ENCODE results near the gene P2RX3. TPM values are rescaled to one million over a fixed set of nuclear protein-coding genes. Genes with fewer than 3 reads are reported as not detected.
A peak's percentile ranks its signal among the peaks of the same experiment; 100 is the strongest.

The P2RX3 gene
- total RNA-seq, 1 experiment from 2014 or later, result 0.15 TPM

- no CpG with 5 or more reads among the region's 69 CpGs for WGBS (ENCODE audit: extremely low coverage, insufficient read length, low lambda C conversion rate)
Measured at GRCh38 chr11:57335343-57336110, 2.6 kb upstream of the P2RX3 start, which contains the start of gene SSRP1. Gene SSRP1, minus strand, starts transcription at chr11:57335892. Its CDS starts 771 bp downstream, at chr11:57335121.

More at GRCh38 chr11:57335343-57336110, 2.6 kb upstream of the P2RX3 start, which contains the start of gene SSRP1:
- Histone ChIP-seq H3K79me1 (ENCODE audit: insufficient read depth, low read depth, low read length, poor library complexity, severe bottlenecking) (peaks cover 7% of the 10 kb centered on the region), H3K23ac (ENCODE audit: insufficient read length, low read depth, low read length) (no peak within 1 kb of the TSS), H3K27ac (ENCODE audit: insufficient read length, low read depth, low read length) (no peak within 1 kb of the TSS), H2BK5ac (ENCODE audit: insufficient read length, low read length) (no peak within 1 kb of the TSS), H3K14ac (ENCODE audit: insufficient read depth, low read length) (peak within 1 kb of the TSS; percentile 52), H2BK12ac (ENCODE audit: insufficient read length, low read depth, low read length) (no peak within 1 kb of the TSS), H3K4ac (ENCODE audit: low read depth, low read length) (no peak within 1 kb of the TSS), H3K23me2 (ENCODE audit: insufficient read length, low read depth, low read length, poor library complexity, severe bottlenecking) (peaks cover 6% of the 10 kb centered on the region), H3K79me2 (ENCODE audit: insufficient read depth, low read length) (peaks cover 10% of the 10 kb centered on the region; the same call in 1 of the 2 replicates), H3K9ac (ENCODE audit: extremely low read depth, insufficient read length, low read length) (peak within 1 kb of the TSS; percentile 64), H2BK20ac (ENCODE audit: low read depth, low read length, poor library complexity, severe bottlenecking) (no peak within 1 kb of the TSS), H3K18ac (ENCODE audit: insufficient read length, low read depth, low read length) (peak within 1 kb of the TSS; percentile 21), H4K8ac (replicated peaks; ENCODE audit: insufficient read length, low read depth, low read length) (peak within 1 kb of the TSS; percentile 9), H4K20me1 (ENCODE audit: control insufficient read depth, insufficient read depth, insufficient read length) (no peaks in the 10 kb centered on the region), H3T11ph (ENCODE audit: low read length) (no peak within 1 kb of the TSS), H2AFZ (ENCODE audit: low read length) (peak within 1 kb of the TSS; percentile 24), H3K4me2 (ENCODE audit: insufficient read depth, insufficient read length, low read length) (peak within 1 kb of the TSS; percentile 66), H3K56ac (ENCODE audit: insufficient read length, low read depth, low read length) (no peak within 1 kb of the TSS), H3K27me3 (ENCODE audit: insufficient read depth, low read length) (no peaks in the 10 kb centered on the region), H2BK15ac (ENCODE audit: low read depth, low read length) (no peak within 1 kb of the TSS), H4K91ac (ENCODE audit: insufficient read length, low read depth, low read length) (no peak within 1 kb of the TSS), H2BK120ac (ENCODE audit: low read depth, low read length, poor library complexity, severe bottlenecking) (no peak within 1 kb of the TSS), H2AK5ac (ENCODE audit: insufficient read length, low read length) (no peak within 1 kb of the TSS), H4K5ac (ENCODE audit: insufficient read length, low read depth, low read length) (no peak within 1 kb of the TSS), H3K9me3 (ENCODE audit: control insufficient read depth, low read depth, low read length) (no peaks in the 10 kb centered on the region), H3K4me1 (ENCODE audit: insufficient read depth, low read length) (peaks cover 5% of the 10 kb centered on the region; the same call in 1 of the 2 replicates)
- peaks cover 30 to 46% (median 43%) of the 10 kb centered on the region in 3 experiments for H3K36me3 Mint-ChIP-seq (ENCODE audit: insufficient read depth in 1 of 3, low read depth in 3 of 3)
- no peaks in the 10 kb centered on the region for H3K9me3 Mint-ChIP-seq
- peak within 1 kb of the TSS; percentile 93 to 94 for H3K4me3 Mint-ChIP-seq
- peak within 1 kb of the TSS; percentile 96 to 98 (median 98) for H3K27ac Mint-ChIP-seq
- peaks cover 42 to 48% of the 10 kb centered on the region in 2 experiments for H3K4me1 Mint-ChIP-seq
- DNase-seq, result peak; percentile 84
- no peak; the same call in 2 of the 3 replicates for TF ChIP-seq CTCF (conservative IDR thresholded peaks at IDR 0.05)
- H3K27me3 Mint-ChIP-seq (ENCODE audit: low read depth), result peaks cover 16% of the 10 kb centered on the region

Measured in H9 (cell line).